CD4-positive, alpha-beta T cell (primary cell): ENCODE results near the gene DTNBP1. TPM values are rescaled to one million over a fixed set of nuclear protein-coding genes. Genes with fewer than 3 reads are reported as not detected.

ENCODE experiments used
- ATAC-seq: fragments of 200-7000 bp; cut with Tn5 transposase; one replicate; pipeline ENCODE4 v1.10.0; 2022; ENCODE audit warnings: mild to moderate bottlenecking; ENCODE audit not compliant: poor library complexity
- CTCF ChIA-PET: fragments of 350-600 bp; sonication (Branson Sonifier 250); formaldehyde crosslinking; loops from one replicate; lab custom pipeline; 2021; ENCODE audit warnings: antibody characterized with exemption, inconsistent platforms; lab: Charles Lee
- POLR2A ChIA-PET: fragments of 350-600 bp; sonication (Branson Sonifier 250); formaldehyde crosslinking; loops from one replicate; lab custom pipeline; 2021; ENCODE audit warnings: antibody characterized with exemption, inconsistent platforms; lab: Charles Lee
- DNase-seq, 14 experiments: peaks; one replicate each; pipeline ENCODE4 v3.0.0-alpha.2; 2013 to 2020; ENCODE audit warnings: mixed read lengths in 2 of 14
- H3K27ac ChIP-seq, 2 donors: one replicate each; pipeline versions ENCODE4 v1.5.1 to v1.7.0; 2013; ENCODE audit warnings: low read length in 2 of 2, low read depth in 1 of 2, mild to moderate bottlenecking in 1 of 2
- H3K27me3 ChIP-seq, 2 experiments: 1 replicate in 1 of 2; 2 replicates in 1 of 2; pipeline versions ENCODE4 v1.6.1 to v1.7.0; 2013; ENCODE audit warnings: low read length in 2 of 2, control low read depth in 1 of 2, mild to moderate bottlenecking in 1 of 2, moderate library complexity in 1 of 2; ENCODE audit not compliant: insufficient read depth in 2 of 2, control insufficient read depth in 1 of 2
- H3K36me3 ChIP-seq: one replicate; pipeline ENCODE4 v1.6.1; 2013; ENCODE audit warnings: low read length, control low read depth; ENCODE audit not compliant: insufficient read depth
- H3K4me1 ChIP-seq: one replicate; pipeline ENCODE4 v1.6.1; 2013; ENCODE audit warnings: low read length, control low read depth; ENCODE audit not compliant: insufficient read depth
- H3K4me3 ChIP-seq: one replicate; pipeline ENCODE4 v1.5.1; 2013; ENCODE audit warnings: mild to moderate bottlenecking, low read length, moderate library complexity
- H3K9me3 ChIP-seq, 2 experiments: 1 replicate in 1 of 2; 2 replicates in 1 of 2; pipeline versions ENCODE4 v1.6.1 to v1.7.0; 2013; ENCODE audit warnings: low read length in 2 of 2, mild to moderate bottlenecking in 2 of 2, control low read depth in 1 of 2, moderate library complexity in 1 of 2; ENCODE audit not compliant: control insufficient read depth in 1 of 2, insufficient read depth in 1 of 2
- H3K27ac Mint-ChIP-seq: one replicate; pipeline ENCODE4 v1.8.0; 2020; ENCODE audit warnings: mixed read lengths
- H3K27me3 Mint-ChIP-seq: one replicate; pipeline ENCODE4 v1.8.0; 2021; ENCODE audit warnings: mixed read lengths
- H3K36me3 Mint-ChIP-seq: one replicate; pipeline ENCODE4 v1.8.0; 2021; ENCODE audit warnings: low read depth, mixed read lengths
- H3K4me1 Mint-ChIP-seq: one replicate; pipeline ENCODE4 v1.8.0; 2021; ENCODE audit warnings: low read depth, mixed read lengths
- H3K4me3 Mint-ChIP-seq: one replicate; pipeline ENCODE4 v1.8.0; 2020; ENCODE audit warnings: mild to moderate bottlenecking, mixed read lengths
- H3K9me3 Mint-ChIP-seq: one replicate; pipeline ENCODE4 v1.8.0; 2020; ENCODE audit warnings: mixed read lengths
- CTCF ChIP-seq: fragments of 200-600 bp; IDR thresholded peaks from one replicate; pipeline ENCODE4 v1.8.0; 2022; ENCODE audit warnings: antibody characterized with exemption, mild to moderate bottlenecking
- intact Hi-C, 2 experiments: fragments of 100-400 bp; cut with DNase I in 1 of 2; cut with micrococcal nuclease in 1 of 2; formaldehyde crosslinking; loops; one replicate each; pipeline versions ENCODE4 v1.15.1 to v1.9.0; 2023 to 2025; cut with DNase I, micrococcal nuclease
- total RNA-seq, 174 experiments: library from RNA in 2 of 174; stranded (reverse) in 2 of 174; gene quantifications; one replicate each; pipeline ENCODE4 v1.2.3 and lab custom pipeline; 2021 to 2026

DTNBP1 gene
- total RNA-seq, 2 experiments from 2014 or later: 14.5 to 14.7 TPM

- Histone ChIP-seq H3K4me3 (no peak overlapping the region), H3K9me3 (no peaks in the 10 kb centered on the region), H3K36me3 (no peaks in the 10 kb centered on the region), H3K27me3 (no peaks in the 10 kb centered on the region), H3K4me1 (no peaks in the 10 kb centered on the region), H3K27ac (no peak overlapping the region)
- ChIA-PET POLR2A (no interaction called here), CTCF (no interaction called here)
- TF ChIP-seq CTCF: no peak
- DNase-seq (no peak), ATAC-seq (no peak)
- Mint-ChIP-seq H3K36me3 (no peaks in the 10 kb centered on the region), H3K27ac (peak overlapping the region; percentile 31), H3K9me3 (no peaks in the 10 kb centered on the region), H3K4me3 (no peak overlapping the region), H3K27me3 (no peaks in the 10 kb centered on the region), H3K4me1 (peaks cover 56% of the 10 kb centered on the region)
- intact Hi-C loops: no loop called here
Measured at GRCh38 chr6:15553031-15553430, 109.8 kb downstream of the DTNBP1 start.

DNA sequence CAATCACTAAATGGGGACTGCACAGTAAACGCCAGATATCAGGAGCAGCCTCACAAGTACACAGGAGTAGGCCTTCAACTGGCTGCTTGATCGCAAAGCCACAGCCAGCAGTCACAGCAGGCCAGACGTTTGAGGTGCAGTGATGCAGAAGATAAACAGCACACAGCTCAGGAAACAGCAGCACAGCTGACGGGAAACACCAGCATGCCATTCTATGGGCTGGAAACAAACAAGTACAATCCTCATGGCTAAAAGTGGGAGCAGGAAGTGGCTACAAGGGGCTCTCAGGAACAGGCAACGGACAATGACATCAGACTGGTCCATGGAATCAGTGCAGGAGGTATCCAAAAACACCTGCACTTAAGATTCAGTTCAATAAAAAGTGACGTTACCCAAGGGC, 111.0 kb downstream of the DTNBP1 start:
- no peak overlapping the region for H3K27ac ChIP-seq
- H3K36me3 ChIP-seq: no peaks in the 10 kb centered on the region
- ATAC-seq: no peak
- Mint-ChIP-seq H3K27me3 (no peaks in the 10 kb centered on the region), H3K4me3 (no peak overlapping the region), H3K36me3 (no peaks in the 10 kb centered on the region), H3K27ac (no peak overlapping the region), H3K4me1 (peaks cover 53% of the 10 kb centered on the region), H3K9me3 (no peaks in the 10 kb centered on the region)
- no peak for DNase-seq
- H3K9me3 ChIP-seq: no peaks in the 10 kb centered on the region
- no peaks in the 10 kb centered on the region for H3K4me1 ChIP-seq
- H3K27me3 ChIP-seq: no peaks in the 10 kb centered on the region
- no peak for TF ChIP-seq CTCF
- H3K4me3 ChIP-seq: no peak overlapping the region
- ChIA-PET POLR2A (no interaction called here), CTCF (no interaction called here)
- intact Hi-C loops: no loop called here

GRCh38 chr6:15551262-15551661, 111.6 kb downstream of the DTNBP1 start:
- no peak overlapping the region for H3K27ac ChIP-seq
- no peak overlapping the region for H3K4me3 Mint-ChIP-seq
- intact Hi-C loops: no loop called here
- CTCF ChIA-PET: no interaction called here
- H3K27me3 ChIP-seq: no peaks in the 10 kb centered on the region
- ATAC-seq: no peak
- DNase-seq: no peak
- no peak overlapping the region for H3K4me3 ChIP-seq
- no peaks in the 10 kb centered on the region for H3K36me3 ChIP-seq
- H3K4me1 ChIP-seq: no peaks in the 10 kb centered on the region
- no peak overlapping the region for H3K27ac Mint-ChIP-seq
- TF ChIP-seq CTCF: no peak
- POLR2A ChIA-PET: no interaction called here
- no peaks in the 10 kb centered on the region for H3K36me3 Mint-ChIP-seq
- no peaks in the 10 kb centered on the region for H3K27me3 Mint-ChIP-seq
- peaks cover 49% of the 10 kb centered on the region for H3K4me1 Mint-ChIP-seq
- H3K9me3 Mint-ChIP-seq: no peaks in the 10 kb centered on the region
- no peaks in the 10 kb centered on the region for H3K9me3 ChIP-seq
